Measurements from ENCODE around the gene BDP1. TPM values are rescaled to one million over a fixed set of nuclear protein-coding genes. Genes with fewer than 3 reads are reported as not detected.
A peak's percentile ranks its signal among the peaks of the same experiment; 100 is the strongest.
"Not testable (repeated sequence)": the region's sequence is repeated elsewhere in the genome, so short reads cannot be mapped to it uniquely, and the experiment has no call there.

BDP1 gene
- total RNA-seq, 2 experiments from 2014 or later = 36.4 to 37.5 TPM

DNA sequence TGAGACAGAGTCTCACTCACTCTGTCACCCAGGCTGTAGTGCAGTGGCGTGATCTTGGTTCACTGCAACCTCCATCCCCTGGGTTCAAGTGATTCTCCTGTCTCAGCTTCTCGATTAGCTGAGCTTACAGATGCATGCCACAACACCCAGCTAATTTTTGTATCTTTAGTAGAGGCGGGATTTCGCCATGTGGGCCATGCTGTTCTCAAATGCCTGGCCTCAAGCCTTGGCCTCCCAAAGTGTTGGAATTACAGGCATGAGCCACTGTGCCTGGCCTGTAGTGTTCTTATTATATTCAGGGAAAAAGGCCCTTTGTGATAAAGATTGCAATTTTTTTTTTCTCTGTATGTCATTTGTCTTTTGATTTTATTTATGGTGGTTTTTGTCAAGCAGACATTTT is 107.7 kb downstream of the BDP1 start:
- Mint-ChIP-seq H3K4me3 (no peak overlapping the region), H3K27me3 (no peaks in the 10 kb centered on the region), H3K4me1 (no peaks in the 10 kb centered on the region), H3K36me3 (peaks cover 13% of the 10 kb centered on the region), H3K27ac (no peak overlapping the region), H3K9me3 (no peaks in the 10 kb centered on the region)
- DNase-seq (no peak), ATAC-seq (ENCODE audit: low read depth) (no peak)
- POLR2A ChIA-PET = no interaction called here

DNA sequence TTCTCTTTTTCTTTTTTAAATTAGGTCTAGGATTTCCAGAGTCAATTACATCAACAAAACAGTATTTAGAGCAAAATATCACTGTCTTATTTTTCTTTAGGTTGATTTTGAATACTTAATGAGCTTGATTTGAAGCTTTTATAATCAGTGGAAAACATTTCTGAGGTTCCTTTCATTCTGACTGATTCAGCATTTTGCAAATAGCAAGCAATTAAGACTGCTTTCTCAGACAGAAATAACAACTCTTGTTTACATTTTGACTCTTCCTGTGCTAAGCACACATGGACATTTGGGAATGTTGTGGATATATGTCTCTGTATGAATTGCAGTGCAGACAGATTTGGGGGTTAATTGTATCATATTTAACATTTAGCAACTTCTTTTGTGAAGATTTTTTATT is 109.4 kb downstream of the BDP1 start:
- H3K27me3 Mint-ChIP-seq = no peaks in the 10 kb centered on the region
- H3K36me3 Mint-ChIP-seq = peaks cover 12% of the 10 kb centered on the region
- H3K4me3 Mint-ChIP-seq = no peak overlapping the region
- ATAC-seq (ENCODE audit: low read depth) = no peak
- no peaks in the 10 kb centered on the region for H3K9me3 Mint-ChIP-seq
- no peak overlapping the region for H3K27ac Mint-ChIP-seq
- H3K4me1 Mint-ChIP-seq = no peaks in the 10 kb centered on the region
- DNase-seq = no peak
- POLR2A ChIA-PET = no interaction called here

DNA sequence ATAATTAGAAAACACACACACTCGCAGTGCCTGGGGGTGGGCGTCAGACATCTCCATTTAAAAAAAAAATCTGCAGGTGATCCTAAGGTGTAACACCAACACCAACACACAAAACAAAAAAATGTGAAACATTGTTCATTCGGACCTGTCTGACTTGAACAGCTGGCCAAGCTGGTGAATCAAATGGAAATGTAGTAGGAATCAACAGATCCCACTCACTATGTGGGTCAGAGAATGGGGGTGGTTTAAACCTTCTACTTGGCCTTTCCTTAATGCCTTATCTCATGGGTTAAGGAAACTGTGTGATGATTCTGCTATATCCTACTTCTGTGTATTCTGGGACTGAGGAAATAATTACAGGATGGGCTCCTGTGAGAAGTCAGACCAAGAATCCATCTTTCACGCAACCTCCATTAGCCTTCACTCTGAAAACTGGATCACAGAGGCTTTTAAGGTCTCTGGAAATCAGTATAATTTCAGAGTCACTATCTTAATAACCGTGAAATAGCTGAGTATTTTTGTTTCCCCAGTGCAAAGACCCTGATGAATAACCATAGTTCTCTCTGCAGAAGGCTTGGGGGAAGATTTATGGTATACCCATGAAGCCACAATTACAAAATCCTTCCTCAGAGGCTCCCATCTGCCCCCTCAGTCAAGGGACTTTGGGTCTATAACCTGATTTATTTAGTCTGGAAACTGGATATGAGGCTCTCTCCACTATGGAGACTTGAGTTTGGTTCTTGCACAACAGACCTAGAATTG is 114.5 kb downstream of the BDP1 start:
- POLR2A ChIA-PET = no interaction called here
- ATAC-seq (ENCODE audit: low read depth) = no peak
- Mint-ChIP-seq H3K27me3 (no peaks in the 10 kb centered on the region), H3K9me3 (no peaks in the 10 kb centered on the region), H3K4me3 (no peak overlapping the region), H3K4me1 (no peaks in the 10 kb centered on the region), H3K36me3 (peaks cover 4% of the 10 kb centered on the region), H3K27ac (no peak overlapping the region)
- no peak for DNase-seq

DNA sequence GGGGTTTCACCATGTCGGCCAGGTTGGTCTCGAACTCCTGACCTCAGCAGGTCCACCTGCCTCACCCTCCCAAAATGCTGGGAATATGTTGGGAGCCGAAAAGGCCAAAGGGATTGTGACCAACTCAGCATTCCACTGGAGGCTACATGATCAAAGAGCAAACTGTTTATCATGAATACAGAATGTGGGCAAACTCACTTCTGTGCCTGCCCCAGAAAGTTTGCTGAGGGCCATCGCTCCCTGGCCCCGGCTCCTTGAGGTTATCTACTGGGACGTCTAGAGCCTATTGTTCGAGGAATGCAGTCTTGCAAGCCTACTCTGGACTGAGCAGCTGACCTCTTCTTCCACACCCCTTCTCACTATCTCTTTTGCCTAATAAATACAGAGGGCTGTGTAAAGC is 116.4 kb downstream of the BDP1 start:
- not testable (repeated sequence) for H3K4me1 Mint-ChIP-seq; H3K27ac Mint-ChIP-seq; H3K27me3 Mint-ChIP-seq; ATAC-seq (ENCODE audit: low read depth); H3K36me3 Mint-ChIP-seq; H3K4me3 Mint-ChIP-seq; H3K9me3 Mint-ChIP-seq; DNase-seq
- POLR2A ChIA-PET = interaction anchor here (0.9 kb wide), 1 partner anchor 30 kb away, joined by 3 read pairs; no protein-coding TSS in a partner anchor

DNA sequence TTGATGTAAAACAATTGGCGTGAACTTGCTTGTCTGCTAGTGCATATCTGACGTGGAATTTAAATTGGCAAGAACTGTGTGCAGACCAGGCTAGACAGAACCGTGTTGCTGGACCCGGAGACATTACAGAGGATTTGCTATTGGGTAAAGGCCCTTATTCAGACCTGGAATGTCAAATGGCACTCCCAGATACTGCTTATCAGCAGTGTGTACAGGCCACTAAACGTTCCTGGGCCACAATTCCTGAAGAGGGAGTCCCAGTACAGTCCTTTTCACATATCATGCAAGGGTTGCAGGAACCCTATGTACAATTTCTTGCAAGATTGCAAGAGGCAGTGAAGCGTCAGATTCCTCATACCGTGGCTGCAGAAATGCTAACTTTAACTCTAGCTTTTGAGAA is 118.1 kb downstream of the BDP1 start:
- Mint-ChIP-seq H3K27me3 (no peaks in the 10 kb centered on the region), H3K4me3 (no peak overlapping the region), H3K4me1 (no peaks in the 10 kb centered on the region), H3K27ac (no peak overlapping the region), H3K36me3 (peaks cover 16% of the 10 kb centered on the region), H3K9me3 (no peaks in the 10 kb centered on the region)
- DNase-seq = no peak
- POLR2A ChIA-PET = no interaction called here
- ATAC-seq (ENCODE audit: low read depth) = no peak

DNA sequence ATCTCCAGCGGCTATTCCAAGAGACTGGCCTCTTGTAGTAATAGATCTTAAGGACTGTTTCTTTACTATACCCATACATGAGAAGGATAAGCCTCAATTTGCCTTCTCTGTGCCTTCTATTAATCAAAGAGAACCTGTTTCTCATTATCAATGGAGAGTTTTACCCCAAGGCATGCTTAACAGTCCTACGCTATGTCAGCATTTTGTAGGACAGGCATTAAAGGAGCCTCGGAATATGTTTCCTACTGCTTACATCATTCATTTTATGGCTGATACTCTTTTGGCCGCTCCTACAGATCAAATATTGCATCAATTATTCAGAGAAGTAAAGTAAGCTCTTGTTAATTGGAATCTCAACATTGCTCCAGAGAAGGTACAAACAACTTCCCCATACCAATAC is 120.1 kb downstream of the BDP1 start:
- DNase-seq; H3K9me3 Mint-ChIP-seq; ATAC-seq (ENCODE audit: low read depth); H3K4me3 Mint-ChIP-seq; H3K27ac Mint-ChIP-seq; H3K27me3 Mint-ChIP-seq; POLR2A ChIA-PET; H3K4me1 Mint-ChIP-seq: not testable (repeated sequence)
- H3K36me3 Mint-ChIP-seq = peaks cover 20% of the 10 kb centered on the region

GRCh38 chr5:71576241-71576640 is 120.8 kb downstream of the BDP1 start:
- Mint-ChIP-seq H3K36me3 (peaks cover 20% of the 10 kb centered on the region), H3K4me3 (no peak overlapping the region), H3K27ac (no peak overlapping the region), H3K27me3 (no peaks in the 10 kb centered on the region), H3K9me3 (no peaks in the 10 kb centered on the region), H3K4me1 (no peaks in the 10 kb centered on the region)
- ATAC-seq (ENCODE audit: low read depth) = no peak
- DNase-seq = no peak
- POLR2A ChIA-PET = no interaction called here

GRCh38 chr5:71577839-71578238 is 122.4 kb downstream of the BDP1 start:
- POLR2A ChIA-PET; DNase-seq; H3K27me3 Mint-ChIP-seq; H3K27ac Mint-ChIP-seq; ATAC-seq (ENCODE audit: low read depth); H3K4me1 Mint-ChIP-seq; H3K4me3 Mint-ChIP-seq; H3K9me3 Mint-ChIP-seq: not testable (repeated sequence)
- peaks cover 20% of the 10 kb centered on the region for H3K36me3 Mint-ChIP-seq

GRCh38 chr5:71582945-71583584 is 127.6 kb downstream of the BDP1 start:
- no peak overlapping the region for H3K4me3 Mint-ChIP-seq
- H3K36me3 Mint-ChIP-seq = peaks cover 6% of the 10 kb centered on the region
- peaks cover 1% of the 10 kb centered on the region for H3K4me1 Mint-ChIP-seq
- ATAC-seq (ENCODE audit: low read depth) (no peak), DNase-seq (no peak)
- H3K27ac Mint-ChIP-seq = no peak overlapping the region
- POLR2A ChIA-PET = interaction anchor here (0.5 kb wide), 1 partner anchor 22 kb away, joined by 3 read pairs; no protein-coding TSS in a partner anchor
- no peaks in the 10 kb centered on the region for H3K27me3 Mint-ChIP-seq
- no peaks in the 10 kb centered on the region for H3K9me3 Mint-ChIP-seq

- DNase-seq = peak; percentile 31
- no peaks in the 10 kb centered on the region for H3K27me3 Mint-ChIP-seq
- POLR2A ChIA-PET = interaction anchor here (1.3 to 3.2 kb wide), 2 partner anchors 15 to 128 kb away, joined by 3 to 34 read pairs; no protein-coding TSS in a partner anchor
- peak overlapping the region; percentile 98 for H3K4me3 Mint-ChIP-seq
- peak overlapping the region; percentile 99 for H3K27ac Mint-ChIP-seq
- H3K4me1 Mint-ChIP-seq = peaks cover 25% of the 10 kb centered on the region
- peak; percentile 17 for ATAC-seq (ENCODE audit: low read depth)
- H3K9me3 Mint-ChIP-seq = no peaks in the 10 kb centered on the region
- peaks cover 6% of the 10 kb centered on the region for H3K36me3 Mint-ChIP-seq
These were observed 130.8 kb downstream of the BDP1 start for GRCh38 chr5:71586052-71586940.

DNA sequence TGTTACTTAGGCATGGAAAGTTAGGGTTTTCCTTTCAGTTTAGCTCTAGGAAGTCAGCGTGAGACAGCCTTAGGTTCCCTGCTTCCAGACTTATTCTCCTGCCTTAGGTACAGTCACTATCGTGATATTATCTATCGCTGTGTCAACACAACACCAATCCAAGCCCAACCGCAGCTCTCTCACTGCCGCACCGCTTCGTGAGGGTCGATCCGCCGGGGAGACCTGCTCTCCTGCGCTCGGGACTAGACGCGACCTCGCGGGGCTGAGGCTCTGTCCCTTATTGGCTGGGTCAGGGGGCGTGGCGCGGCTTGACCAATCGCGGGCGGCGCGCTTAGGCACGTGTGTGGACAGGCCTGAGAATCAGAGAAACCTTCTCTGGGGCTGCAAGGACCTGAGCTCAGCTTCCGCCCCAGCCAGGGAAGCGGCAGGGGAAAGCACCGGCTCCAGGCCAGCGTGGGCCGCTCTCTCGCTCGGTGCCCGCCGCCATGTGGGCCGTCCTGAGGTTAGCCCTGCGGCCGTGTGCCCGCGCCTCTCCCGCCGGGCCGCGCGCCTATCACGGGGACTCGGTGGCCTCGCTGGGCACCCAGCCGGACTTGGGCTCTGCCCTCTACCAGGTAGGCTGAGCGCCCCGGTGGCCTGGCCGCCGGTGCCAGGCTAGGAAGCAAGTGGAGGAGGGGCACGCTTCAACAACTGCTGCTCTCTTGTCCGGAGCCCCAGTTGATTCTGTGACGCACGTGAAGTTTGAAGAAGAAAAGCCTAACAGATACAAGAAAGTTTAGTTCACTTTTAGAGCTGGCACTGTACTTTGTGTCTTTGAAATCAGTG is 131.7 kb downstream of the BDP1 start, which contains the start of gene MCCC2:
Gene MCCC2, plus strand, starts transcription at position 400 of the 825 bp plus-strand sequence. Its CDS starts 86 bp downstream, at position 486.
- ATAC-seq (ENCODE audit: low read depth) (peak; percentile 99), DNase-seq (peak; percentile 97)
- H3K27ac Mint-ChIP-seq = peak within 1 kb of the TSS; percentile 99
- H3K36me3 Mint-ChIP-seq = peaks cover 6% of the 10 kb centered on the region
- POLR2A ChIA-PET = interaction anchor here (0.6 to 3.2 kb wide), 6 partner anchors 8 to 1733 kb away, joined by 3 to 34 read pairs (median 4); no protein-coding TSS in a partner anchor
- H3K4me3 Mint-ChIP-seq = peak within 1 kb of the TSS; percentile 98
- H3K27me3 Mint-ChIP-seq = no peaks in the 10 kb centered on the region
- peaks cover 25% of the 10 kb centered on the region for H3K4me1 Mint-ChIP-seq
- H3K9me3 Mint-ChIP-seq = no peaks in the 10 kb centered on the region

- H3K4me1 Mint-ChIP-seq = peaks cover 28% of the 10 kb centered on the region
- H3K36me3 Mint-ChIP-seq = peaks cover 9% of the 10 kb centered on the region
- no peaks in the 10 kb centered on the region for H3K9me3 Mint-ChIP-seq
- H3K27me3 Mint-ChIP-seq = no peaks in the 10 kb centered on the region
- DNase-seq (peak; percentile 30), ATAC-seq (ENCODE audit: low read depth) (peak; percentile 2)
- H3K4me3 Mint-ChIP-seq = peak overlapping the region; percentile 98
- POLR2A ChIA-PET = interaction anchor here (0.6 to 3.2 kb wide), 7 partner anchors 8 to 1733 kb away, joined by 3 to 34 read pairs (median 4); no protein-coding TSS in a partner anchor
- H3K27ac Mint-ChIP-seq = peak overlapping the region; percentile 99
These were observed 132.5 kb downstream of the BDP1 start for GRCh38 chr5:71587766-71588532.

Data from activated naive CD8-positive, alpha-beta T cell treated with anti-CD3 and anti-CD28 coated beads, Interleukin-2, amount 10 ng/mL, durations not matched to agents 7 days and 5 days (primary cell).